ENCODE measurements around the gene ZFPM1. TPM values are rescaled to one million over a fixed set of nuclear protein-coding genes. Genes with fewer than 3 reads are reported as not detected.

The ZFPM1 gene
- total RNA-seq, 4 donors from 2014 or later, result 1.9 to 5.3 (median 3.4) TPM

GRCh38 chr16:88548985-88549384 is 95.9 kb downstream of the ZFPM1 start:
- no peak for DNase-seq
- Histone ChIP-seq H3K9me3 (no peaks in the 10 kb centered on the region), H3K4me1 (peaks cover 0 to 14% of the 10 kb centered on the region in 2 donors), H3K27me3 (no peaks in the 10 kb centered on the region), H3K4me3 (replicated peaks in 1 of 3) (no peak overlapping the region), H3K36me3 (no peaks in the 10 kb centered on the region), H3K27ac (no peak overlapping the region)
- TF ChIP-seq POLR2A (IDR thresholded peaks at IDR 0.05) (no peak), CTCF (IDR thresholded peaks at IDR 0.05) (no peak)
- intact Hi-C loops (cut with DNase I), result no loop called here
- 76 to 78% methylated on average over 10 to 13 of the region's 13 CpGs for WGBS, 2 donors

- intact Hi-C loops (cut with DNase I), result no loop called here
- H3K4me1 ChIP-seq, result peaks cover 0 to 14% of the 10 kb centered on the region in 2 donors
- DNase-seq, result peak in 1 of 2 donors; percentile 53
- no peak for TF ChIP-seq CTCF (IDR thresholded peaks at IDR 0.05)
- no peak for TF ChIP-seq POLR2A (IDR thresholded peaks at IDR 0.05)
- 33 to 48% methylated on average over 11 to 12 of the region's 12 CpGs for WGBS, 2 donors
- no peaks in the 10 kb centered on the region for H3K9me3 ChIP-seq
- H3K27ac ChIP-seq, result no peak overlapping the region
- no peaks in the 10 kb centered on the region for H3K27me3 ChIP-seq
- H3K36me3 ChIP-seq, result no peaks in the 10 kb centered on the region
- H3K4me3 ChIP-seq (replicated peaks in 1 of 3), result no peak overlapping the region
These were observed 96.7 kb downstream of the ZFPM1 start for GRCh38 chr16:88549671-88550245.

- intact Hi-C loops (cut with DNase I), result no loop called here
- 37 to 73% methylated on average over 9 to 14 of the region's 16 CpGs for WGBS, 2 donors
- no peak for TF ChIP-seq POLR2A (IDR thresholded peaks at IDR 0.05)
- no peak for TF ChIP-seq CTCF (IDR thresholded peaks at IDR 0.05)
- DNase-seq, result no peak
- Histone ChIP-seq H3K4me1 (peaks cover 0 to 14% of the 10 kb centered on the region in 2 donors), H3K9me3 (no peaks in the 10 kb centered on the region), H3K27ac (no peak overlapping the region), H3K27me3 (no peaks in the 10 kb centered on the region), H3K36me3 (no peaks in the 10 kb centered on the region), H3K4me3 (replicated peaks in 1 of 3) (no peak overlapping the region)
These were observed 97.2 kb downstream of the ZFPM1 start for GRCh38 chr16:88550246-88550661.

- WGBS, 2 donors, result 85 to 86% methylated on average over 9 to 10 of the region's 10 CpGs
- no peak for DNase-seq
These were observed 99.1 kb downstream of the ZFPM1 start for GRCh38 chr16:88552166-88552565.

More at GRCh38 chr16:88552166-88552565, 99.1 kb downstream of the ZFPM1 start:
- H3K4me3 ChIP-seq (replicated peaks in 1 of 3), result no peak overlapping the region
- H3K36me3 ChIP-seq, result no peaks in the 10 kb centered on the region
- intact Hi-C loops (cut with DNase I), result no loop called here
- H3K27me3 ChIP-seq, result no peaks in the 10 kb centered on the region
- no peaks in the 10 kb centered on the region for H3K9me3 ChIP-seq
- no peak overlapping the region for H3K27ac ChIP-seq
- TF ChIP-seq CTCF (IDR thresholded peaks at IDR 0.05) (no peak), POLR2A (IDR thresholded peaks at IDR 0.05) (no peak)
- peaks cover 0 to 7% of the 10 kb centered on the region in 2 donors for H3K4me1 ChIP-seq

Data from thyroid gland (tissue), 4 donors.